ENCODE results near the gene PADI1. TPM values are rescaled to one million over a fixed set of nuclear protein-coding genes. Genes with fewer than 3 reads are reported as not detected.

Gene PADI1
- total RNA-seq, 4 donors from 2014 or later: not detected

DNA sequence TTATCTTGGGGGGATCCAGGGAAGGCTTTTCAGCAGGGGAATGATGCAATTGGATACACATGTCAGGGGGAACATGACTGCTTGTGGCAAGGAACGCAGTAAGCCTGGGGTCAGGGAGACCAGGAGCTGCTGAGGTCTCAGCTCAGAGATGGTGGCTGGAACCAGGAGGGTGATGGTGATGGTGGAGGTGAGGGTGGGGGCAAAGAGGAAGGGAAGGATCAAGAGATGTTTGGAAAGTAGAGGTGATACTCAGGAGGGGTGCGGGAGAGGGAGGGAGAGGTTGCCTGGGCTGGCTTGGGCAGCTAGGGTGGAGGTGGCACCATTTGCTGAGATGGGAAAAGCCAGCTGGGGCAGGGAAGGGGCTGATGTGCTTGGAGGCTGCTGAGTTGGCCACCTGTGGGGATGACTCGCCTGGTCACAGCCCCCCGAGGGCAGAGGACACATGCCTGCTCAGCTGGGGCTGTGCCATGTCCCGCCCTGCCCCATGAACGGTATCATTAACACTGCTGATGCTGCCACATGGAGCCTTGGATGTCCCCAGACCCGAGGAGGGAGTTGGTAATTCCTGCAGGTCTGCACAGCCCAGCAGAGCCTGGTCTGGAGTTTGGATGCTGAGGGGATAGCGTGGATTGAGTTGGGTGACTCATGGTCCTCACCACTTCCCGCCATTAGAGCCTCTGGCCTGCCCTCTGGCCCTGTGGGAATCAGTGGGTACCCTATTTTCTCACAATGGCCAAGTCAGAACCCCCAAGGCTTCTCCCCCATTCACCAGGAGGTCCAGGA lies 6.3 kb upstream of the PADI1 start:
- intact Hi-C loops (cut with DNase I; ENCODE audit: low total_unique reads) (no loop called here), in situ Hi-C loops (cut with MboI; ENCODE audit: low sequenced_read_pairs in 4 of 4) (no loop called here)
- Histone ChIP-seq H3K27ac (no peak overlapping the region), H3K36me3 (no peaks in the 10 kb centered on the region), H3K4me1 (no peaks in the 10 kb centered on the region), H3K4me3 (no peak overlapping the region), H3K9me3 (no peaks in the 10 kb centered on the region), H3K27me3 (no peaks in the 10 kb centered on the region)
- DNase-seq: no peak
- no peak for ATAC-seq
- no peak for TF ChIP-seq POLR2A (IDR thresholded peaks at IDR 0.05)
- TF ChIP-seq, protein P1, sequence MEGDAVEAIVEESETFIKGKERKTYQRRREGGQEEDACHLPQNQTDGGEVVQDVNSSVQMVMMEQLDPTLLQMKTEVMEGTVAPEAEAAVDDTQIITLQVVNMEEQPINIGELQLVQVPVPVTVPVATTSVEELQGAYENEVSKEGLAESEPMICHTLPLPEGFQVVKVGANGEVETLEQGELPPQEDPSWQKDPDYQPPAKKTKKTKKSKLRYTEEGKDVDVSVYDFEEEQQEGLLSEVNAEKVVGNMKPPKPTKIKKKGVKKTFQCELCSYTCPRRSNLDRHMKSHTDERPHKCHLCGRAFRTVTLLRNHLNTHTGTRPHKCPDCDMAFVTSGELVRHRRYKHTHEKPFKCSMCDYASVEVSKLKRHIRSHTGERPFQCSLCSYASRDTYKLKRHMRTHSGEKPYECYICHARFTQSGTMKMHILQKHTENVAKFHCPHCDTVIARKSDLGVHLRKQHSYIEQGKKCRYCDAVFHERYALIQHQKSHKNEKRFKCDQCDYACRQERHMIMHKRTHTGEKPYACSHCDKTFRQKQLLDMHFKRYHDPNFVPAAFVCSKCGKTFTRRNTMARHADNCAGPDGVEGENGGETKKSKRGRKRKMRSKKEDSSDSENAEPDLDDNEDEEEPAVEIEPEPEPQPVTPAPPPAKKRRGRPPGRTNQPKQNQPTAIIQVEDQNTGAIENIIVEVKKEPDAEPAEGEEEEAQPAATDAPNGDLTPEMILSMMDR (IDR thresholded peaks at IDR 0.05 in 4 of 5, conservative IDR thresholded peaks at IDR 0.05 in 1 of 5): no peak

DNA sequence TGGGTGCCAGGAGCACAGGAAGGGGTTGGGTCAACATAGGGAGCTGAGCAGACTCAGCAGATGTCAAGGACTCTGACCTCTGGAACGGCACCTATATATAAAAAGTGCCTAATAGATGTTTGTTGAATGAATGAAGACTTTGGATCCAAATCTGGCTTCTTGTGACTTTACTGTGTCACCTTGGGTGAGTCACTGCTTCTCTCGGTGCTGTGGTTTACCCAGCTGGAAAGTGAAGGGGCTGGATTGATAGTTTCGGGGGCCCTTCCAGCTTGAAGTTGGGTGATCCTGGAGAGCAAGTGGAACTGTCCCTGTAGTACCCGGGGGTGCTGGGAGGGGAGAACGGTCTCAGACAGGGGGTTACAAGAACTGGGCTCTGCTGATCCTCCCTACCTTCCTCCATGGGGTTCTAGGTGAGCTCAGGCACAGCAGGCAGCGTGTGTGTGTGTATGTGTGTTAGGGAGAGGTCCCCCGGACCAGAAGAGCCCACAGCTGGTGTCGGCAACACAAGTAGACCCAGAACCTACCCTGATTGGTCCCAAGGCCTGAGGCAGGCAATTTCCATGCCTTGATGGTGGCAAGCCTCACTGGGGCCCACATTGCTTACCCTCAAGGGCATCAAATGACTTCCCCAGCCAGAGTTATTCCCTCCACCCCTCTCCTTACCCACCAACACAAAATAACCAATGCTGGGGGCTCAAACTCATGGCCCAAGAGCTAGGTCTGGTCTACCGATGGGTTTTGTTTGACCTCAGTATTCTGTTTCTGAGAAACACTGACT lies 5.5 kb upstream of the PADI1 start:
- Histone ChIP-seq H3K27me3 (no peaks in the 10 kb centered on the region), H3K27ac (no peak overlapping the region), H3K4me1 (no peaks in the 10 kb centered on the region), H3K36me3 (no peaks in the 10 kb centered on the region), H3K4me3 (no peak overlapping the region), H3K9me3 (no peaks in the 10 kb centered on the region)
- in situ Hi-C loops (cut with MboI; ENCODE audit: low sequenced_read_pairs in 4 of 4): no loop called here
- DNase-seq (no peak), ATAC-seq (no peak)
- intact Hi-C loops (cut with DNase I; ENCODE audit: low total_unique reads): no loop called here
- TF ChIP-seq, protein P1 (IDR thresholded peaks at IDR 0.05 in 4 of 5, conservative IDR thresholded peaks at IDR 0.05 in 1 of 5): no peak
- no peak for TF ChIP-seq POLR2A (IDR thresholded peaks at IDR 0.05)

DNA sequence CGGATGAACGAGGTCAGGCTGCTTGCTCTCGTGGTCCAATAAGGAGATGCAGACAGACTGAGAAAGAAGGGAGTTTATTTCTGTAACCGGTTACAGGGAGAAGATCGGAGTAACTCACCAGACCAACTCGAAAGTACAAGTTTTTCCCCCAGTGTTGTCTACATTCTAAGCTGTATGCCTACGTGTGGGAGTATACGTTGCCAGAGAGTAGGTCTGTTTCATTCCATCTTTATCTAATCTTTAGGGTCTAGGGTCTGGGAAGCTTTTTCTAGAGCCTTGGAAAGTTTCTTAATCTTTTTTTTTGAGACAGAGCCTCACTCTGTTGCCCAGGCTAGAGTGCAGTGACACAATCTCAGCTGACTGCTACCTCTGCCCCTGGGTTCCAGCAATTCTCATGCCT lies 4.7 kb upstream of the PADI1 start:
- in situ Hi-C loops (cut with MboI; ENCODE audit: low sequenced_read_pairs in 4 of 4): no loop called here
- Histone ChIP-seq H3K9me3 (no peaks in the 10 kb centered on the region), H3K27ac (no peak overlapping the region), H3K27me3 (no peaks in the 10 kb centered on the region), H3K36me3 (no peaks in the 10 kb centered on the region), H3K4me1 (no peaks in the 10 kb centered on the region), H3K4me3 (no peak overlapping the region)
- intact Hi-C loops (cut with DNase I; ENCODE audit: low total_unique reads): no loop called here
- ATAC-seq (no peak), DNase-seq (no peak)
- TF ChIP-seq, protein P1 (IDR thresholded peaks at IDR 0.05 in 4 of 5, conservative IDR thresholded peaks at IDR 0.05 in 1 of 5): no peak
- TF ChIP-seq POLR2A (IDR thresholded peaks at IDR 0.05): no peak

DNA sequence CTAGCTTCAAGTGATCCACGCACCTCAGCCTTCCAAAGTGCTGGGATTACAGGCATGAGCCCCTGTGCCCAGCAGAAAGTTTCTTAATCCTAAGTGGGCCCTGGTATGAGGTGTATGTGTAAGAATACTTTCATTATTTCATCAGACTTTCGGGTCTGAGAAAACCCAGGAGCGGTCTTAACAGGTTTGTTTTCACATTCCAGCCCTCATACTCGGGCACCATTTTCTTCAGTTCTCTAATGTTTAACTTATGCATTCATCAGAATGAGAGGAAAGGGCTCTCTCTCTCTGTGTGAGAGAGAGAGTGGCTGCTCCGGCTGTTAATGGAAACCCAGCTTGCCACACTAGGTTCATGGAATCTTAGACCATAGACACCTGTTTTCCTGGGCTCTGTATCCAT lies 4.2 kb upstream of the PADI1 start:
- Histone ChIP-seq H3K4me3 (no peak overlapping the region), H3K4me1 (no peaks in the 10 kb centered on the region), H3K9me3 (no peaks in the 10 kb centered on the region), H3K27ac (no peak overlapping the region), H3K36me3 (no peaks in the 10 kb centered on the region), H3K27me3 (no peaks in the 10 kb centered on the region)
- no peak for TF ChIP-seq POLR2A (IDR thresholded peaks at IDR 0.05)
- TF ChIP-seq, protein P1 (IDR thresholded peaks at IDR 0.05 in 4 of 5, conservative IDR thresholded peaks at IDR 0.05 in 1 of 5): no peak
- DNase-seq (no peak), ATAC-seq (no peak)
- intact Hi-C loops (cut with DNase I; ENCODE audit: low total_unique reads): no loop called here
- in situ Hi-C loops (cut with MboI; ENCODE audit: low sequenced_read_pairs in 4 of 4): no loop called here

Data from gastrocnemius medialis (tissue), 4 donors.